Measurements from ENCODE around the gene LCN15.
A peak's percentile ranks its signal among the peaks of the same experiment; 100 is the strongest.

The LCN15 gene

DNA sequence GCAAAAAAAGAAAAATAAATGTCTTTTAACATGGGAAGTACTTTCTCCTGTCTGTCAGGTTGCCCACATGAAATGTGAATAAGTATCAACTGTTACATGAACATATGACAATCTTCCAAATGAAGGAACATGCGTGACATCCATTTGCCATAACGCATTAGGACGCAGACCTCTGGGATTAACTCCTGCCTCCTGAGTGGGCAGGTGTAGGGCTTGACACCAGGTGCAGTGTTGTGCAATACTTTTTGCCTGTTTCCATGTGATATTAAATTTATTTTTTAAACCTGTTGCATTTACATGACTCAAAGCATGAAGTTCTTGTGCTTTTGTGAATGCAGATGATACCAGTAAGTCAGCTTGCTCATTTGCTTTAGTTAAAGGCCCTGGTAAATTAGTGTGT lies 18.1 kb upstream of the LCN15 start:
- no peaks in the 10 kb centered on the region for H3K79me1 ChIP-seq (replicated peaks; ENCODE audit: low read length, poor library complexity, severe bottlenecking)
- no peak overlapping the region for H2BK5ac ChIP-seq (ENCODE audit: low read depth, low read length, poor library complexity, severe bottlenecking)
- H4K8ac ChIP-seq (ENCODE audit: low read length) = no peak overlapping the region
- H2BK120ac ChIP-seq (ENCODE audit: low read depth, low read length) = no peak overlapping the region
- no peak overlapping the region for H3K4me2 ChIP-seq (ENCODE audit: low read length, poor library complexity, severe bottlenecking)
- no peak overlapping the region for H3K4me3 ChIP-seq (ENCODE audit: insufficient read depth in 1 of 2, low read depth in 1 of 2, low read length in 2 of 2)
- peaks cover 37 to 49% of the 10 kb centered on the region in 2 experiments for H3K27me3 ChIP-seq (ENCODE audit: control insufficient read depth in 1 of 2, insufficient read depth in 1 of 2, low read length in 2 of 2)
- no peak overlapping the region for H3K14ac ChIP-seq (ENCODE audit: low read length in 2 of 2)
- H4K91ac ChIP-seq (ENCODE audit: low read length) = no peak overlapping the region
- no peak for DNase-seq
- 100% methylated on average over 2 of the region's 3 CpGs for WGBS
- H3K4ac ChIP-seq (ENCODE audit: low read depth in 1 of 2, low read length in 2 of 2) = no peak overlapping the region
- H3K18ac ChIP-seq (ENCODE audit: low read depth in 1 of 2, low read length in 2 of 2) = no peak overlapping the region
- H2AFZ ChIP-seq (ENCODE audit: low read depth, low read length) = no peak overlapping the region
- H3K23ac ChIP-seq (ENCODE audit: low read length in 2 of 2) = no peak overlapping the region
- H3K27ac ChIP-seq (ENCODE audit: low read length, poor library complexity, severe bottlenecking) = no peak overlapping the region
- H3K9ac ChIP-seq (ENCODE audit: low read length) = no peak overlapping the region
- no peak overlapping the region for H2BK12ac ChIP-seq (ENCODE audit: low read length in 2 of 2)
- no peaks in the 10 kb centered on the region for H3K4me1 ChIP-seq (ENCODE audit: control insufficient read depth, insufficient read depth, low read depth, low read length)
- no peak overlapping the region for H2AK5ac ChIP-seq (ENCODE audit: low read length, severe bottlenecking)
- no peaks in the 10 kb centered on the region for H3K9me3 ChIP-seq (ENCODE audit: control insufficient read depth, low read length)
- no peak overlapping the region for H2BK15ac ChIP-seq (ENCODE audit: low read depth, poor library complexity, severe bottlenecking)
- H3K36me3 ChIP-seq (ENCODE audit: control insufficient read depth in 1 of 2, insufficient read depth in 2 of 2, low read depth in 1 of 2, low read length in 2 of 2) = no peaks in the 10 kb centered on the region

DNA sequence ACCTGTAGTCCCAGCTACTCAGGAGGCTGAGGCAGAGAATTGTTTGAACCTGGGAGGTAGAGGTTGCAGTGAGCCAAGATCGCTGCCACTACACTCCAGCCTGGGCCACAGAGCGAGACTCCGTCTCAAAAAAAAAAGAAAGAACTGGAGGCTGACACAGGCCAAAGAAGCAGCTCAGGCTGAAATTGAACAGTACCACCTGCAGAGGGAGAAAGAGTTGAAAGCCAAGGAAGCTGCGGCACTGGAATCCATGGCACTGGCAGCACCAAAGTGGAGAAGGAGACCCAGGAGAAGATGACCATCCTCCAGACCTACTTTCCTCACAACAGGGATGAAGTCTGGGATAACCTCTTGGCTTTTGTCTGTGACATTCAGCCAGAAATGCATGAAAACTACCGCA lies 15.5 kb upstream of the LCN15 start:
- no peak for DNase-seq
- no peak overlapping the region for H2BK5ac ChIP-seq (ENCODE audit: low read depth, low read length, poor library complexity, severe bottlenecking)
- H2AFZ ChIP-seq (ENCODE audit: low read depth, low read length) = no peak overlapping the region
- H3K4me3 ChIP-seq (ENCODE audit: insufficient read depth in 1 of 2, low read depth in 1 of 2, low read length in 2 of 2) = no peak overlapping the region
- no peaks in the 10 kb centered on the region for H3K36me3 ChIP-seq (ENCODE audit: control insufficient read depth in 1 of 2, insufficient read depth in 2 of 2, low read depth in 1 of 2, low read length in 2 of 2)
- H3K9me3 ChIP-seq (ENCODE audit: control insufficient read depth, low read length) = no peaks in the 10 kb centered on the region
- H2BK15ac ChIP-seq (ENCODE audit: low read depth, poor library complexity, severe bottlenecking) = no peak overlapping the region
- no peak overlapping the region for H3K4me2 ChIP-seq (ENCODE audit: low read length, poor library complexity, severe bottlenecking)
- no peak overlapping the region for H3K4ac ChIP-seq (ENCODE audit: low read depth in 1 of 2, low read length in 2 of 2)
- no peak overlapping the region for H2BK120ac ChIP-seq (ENCODE audit: low read depth, low read length)
- H3K27me3 ChIP-seq (ENCODE audit: control insufficient read depth in 1 of 2, insufficient read depth in 1 of 2, low read length in 2 of 2) = peaks cover 32 to 60% of the 10 kb centered on the region in 2 experiments
- no peak overlapping the region for H3K23ac ChIP-seq (ENCODE audit: low read length in 2 of 2)
- no peak overlapping the region for H4K8ac ChIP-seq (ENCODE audit: low read length)
- WGBS = 92% methylated on average over 5 of the region's 5 CpGs
- no peak overlapping the region for H3K27ac ChIP-seq (ENCODE audit: low read length, poor library complexity, severe bottlenecking)
- H3K79me1 ChIP-seq (replicated peaks; ENCODE audit: low read length, poor library complexity, severe bottlenecking) = no peaks in the 10 kb centered on the region
- no peak overlapping the region for H4K91ac ChIP-seq (ENCODE audit: low read length)
- no peak overlapping the region for H2BK12ac ChIP-seq (ENCODE audit: low read length in 2 of 2)
- H3K4me1 ChIP-seq (ENCODE audit: control insufficient read depth, insufficient read depth, low read depth, low read length) = no peaks in the 10 kb centered on the region
- no peak overlapping the region for H3K18ac ChIP-seq (ENCODE audit: low read depth in 1 of 2, low read length in 2 of 2)
- no peak overlapping the region for H2AK5ac ChIP-seq (ENCODE audit: low read length, severe bottlenecking)
- H3K14ac ChIP-seq (ENCODE audit: low read length in 2 of 2) = no peak overlapping the region
- H3K9ac ChIP-seq (ENCODE audit: low read length) = no peak overlapping the region

DNA sequence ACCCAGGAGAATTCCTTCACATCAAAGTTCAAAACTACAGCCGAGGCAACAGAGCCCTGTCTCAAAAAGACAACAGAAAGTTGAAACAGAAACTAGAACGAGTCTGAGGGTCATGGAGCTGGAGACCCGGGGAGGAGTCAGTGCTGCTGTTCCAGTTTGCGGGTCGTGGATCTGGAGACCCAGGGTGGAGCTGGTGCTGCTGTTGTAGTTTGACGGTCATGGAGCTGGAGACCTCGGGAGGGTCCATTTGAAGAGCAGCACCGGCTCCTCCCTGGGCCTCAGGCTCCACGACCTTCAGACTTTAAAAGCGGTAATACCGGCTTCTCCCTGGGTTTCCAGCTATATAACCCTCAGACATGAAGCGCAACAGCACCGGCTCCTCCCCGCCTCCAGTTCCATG lies 13.0 kb upstream of the LCN15 start:
- Histone ChIP-seq H2BK5ac (ENCODE audit: low read depth, low read length, poor library complexity, severe bottlenecking) (no peak overlapping the region), H3K9ac (ENCODE audit: low read length) (no peak overlapping the region), H4K8ac (ENCODE audit: low read length) (no peak overlapping the region), H2BK120ac (ENCODE audit: low read depth, low read length) (no peak overlapping the region), H3K9me3 (ENCODE audit: control insufficient read depth, low read length) (peaks cover 13% of the 10 kb centered on the region), H3K14ac (ENCODE audit: low read length in 2 of 2) (no peak overlapping the region), H3K23ac (ENCODE audit: low read length in 2 of 2) (peak overlapping the region in 1 of 2 experiments; percentile 11), H3K79me1 (replicated peaks; ENCODE audit: low read length, poor library complexity, severe bottlenecking) (no peaks in the 10 kb centered on the region), H3K27ac (ENCODE audit: low read length, poor library complexity, severe bottlenecking) (no peak overlapping the region), H2AFZ (ENCODE audit: low read depth, low read length) (no peak overlapping the region), H4K91ac (ENCODE audit: low read length) (no peak overlapping the region), H3K4me3 (ENCODE audit: insufficient read depth in 1 of 2, low read depth in 1 of 2, low read length in 2 of 2) (no peak overlapping the region), H3K27me3 (ENCODE audit: control insufficient read depth in 1 of 2, insufficient read depth in 1 of 2, low read length in 2 of 2) (peaks cover 32 to 69% of the 10 kb centered on the region in 2 experiments), H2AK5ac (ENCODE audit: low read length, severe bottlenecking) (no peak overlapping the region), H3K4ac (ENCODE audit: low read depth in 1 of 2, low read length in 2 of 2) (no peak overlapping the region), H2BK12ac (ENCODE audit: low read length in 2 of 2) (no peak overlapping the region), H3K18ac (ENCODE audit: low read depth in 1 of 2, low read length in 2 of 2) (no peak overlapping the region), H2BK15ac (ENCODE audit: low read depth, poor library complexity, severe bottlenecking) (no peak overlapping the region), H3K4me2 (ENCODE audit: low read length, poor library complexity, severe bottlenecking) (no peak overlapping the region), H3K36me3 (ENCODE audit: control insufficient read depth in 1 of 2, insufficient read depth in 2 of 2, low read depth in 1 of 2, low read length in 2 of 2) (no peaks in the 10 kb centered on the region), H3K4me1 (ENCODE audit: control insufficient read depth, insufficient read depth, low read depth, low read length) (no peaks in the 10 kb centered on the region)
- no peak for DNase-seq
- WGBS = 88% methylated on average over 14 of the region's 14 CpGs

- Histone ChIP-seq H3K4me3 (ENCODE audit: insufficient read depth in 1 of 2, low read depth in 1 of 2, low read length in 2 of 2) (no peak overlapping the region), H3K23ac (ENCODE audit: low read length in 2 of 2) (peak overlapping the region in 1 of 2 experiments; percentile 11), H4K8ac (ENCODE audit: low read length) (no peak overlapping the region), H4K91ac (ENCODE audit: low read length) (no peak overlapping the region), H2BK5ac (ENCODE audit: low read depth, low read length, poor library complexity, severe bottlenecking) (no peak overlapping the region), H3K4me1 (ENCODE audit: control insufficient read depth, insufficient read depth, low read depth, low read length) (no peaks in the 10 kb centered on the region), H3K36me3 (ENCODE audit: control insufficient read depth in 1 of 2, insufficient read depth in 2 of 2, low read depth in 1 of 2, low read length in 2 of 2) (no peaks in the 10 kb centered on the region), H2BK15ac (ENCODE audit: low read depth, poor library complexity, severe bottlenecking) (no peak overlapping the region), H3K27ac (ENCODE audit: low read length, poor library complexity, severe bottlenecking) (no peak overlapping the region), H2BK120ac (ENCODE audit: low read depth, low read length) (no peak overlapping the region), H3K4ac (ENCODE audit: low read depth in 1 of 2, low read length in 2 of 2) (no peak overlapping the region), H2AFZ (ENCODE audit: low read depth, low read length) (no peak overlapping the region), H2AK5ac (ENCODE audit: low read length, severe bottlenecking) (no peak overlapping the region), H3K9ac (ENCODE audit: low read length) (no peak overlapping the region), H2BK12ac (ENCODE audit: low read length in 2 of 2) (no peak overlapping the region), H3K27me3 (ENCODE audit: control insufficient read depth in 1 of 2, insufficient read depth in 1 of 2, low read length in 2 of 2) (peaks cover 32 to 69% of the 10 kb centered on the region in 2 experiments), H3K9me3 (ENCODE audit: control insufficient read depth, low read length) (peaks cover 13% of the 10 kb centered on the region), H3K79me1 (replicated peaks; ENCODE audit: low read length, poor library complexity, severe bottlenecking) (no peaks in the 10 kb centered on the region), H3K4me2 (ENCODE audit: low read length, poor library complexity, severe bottlenecking) (no peak overlapping the region), H3K18ac (ENCODE audit: low read depth in 1 of 2, low read length in 2 of 2) (no peak overlapping the region), H3K14ac (ENCODE audit: low read length in 2 of 2) (no peak overlapping the region)
- no peak for DNase-seq
- 86% methylated on average over 7 of the region's 7 CpGs for WGBS
Measured at GRCh38 chr9:136776947-136777346, 12.6 kb upstream of the LCN15 start.

Data from mesenchymal stem cell (in vitro differentiated cells and primary cell).